ENCODE measurements around the gene IGSF11.

Gene IGSF11

GRCh38 chr3:118951089-118951488, 83.6 kb downstream of the IGSF11 start:
- TF ChIP-seq, protein P1, sequence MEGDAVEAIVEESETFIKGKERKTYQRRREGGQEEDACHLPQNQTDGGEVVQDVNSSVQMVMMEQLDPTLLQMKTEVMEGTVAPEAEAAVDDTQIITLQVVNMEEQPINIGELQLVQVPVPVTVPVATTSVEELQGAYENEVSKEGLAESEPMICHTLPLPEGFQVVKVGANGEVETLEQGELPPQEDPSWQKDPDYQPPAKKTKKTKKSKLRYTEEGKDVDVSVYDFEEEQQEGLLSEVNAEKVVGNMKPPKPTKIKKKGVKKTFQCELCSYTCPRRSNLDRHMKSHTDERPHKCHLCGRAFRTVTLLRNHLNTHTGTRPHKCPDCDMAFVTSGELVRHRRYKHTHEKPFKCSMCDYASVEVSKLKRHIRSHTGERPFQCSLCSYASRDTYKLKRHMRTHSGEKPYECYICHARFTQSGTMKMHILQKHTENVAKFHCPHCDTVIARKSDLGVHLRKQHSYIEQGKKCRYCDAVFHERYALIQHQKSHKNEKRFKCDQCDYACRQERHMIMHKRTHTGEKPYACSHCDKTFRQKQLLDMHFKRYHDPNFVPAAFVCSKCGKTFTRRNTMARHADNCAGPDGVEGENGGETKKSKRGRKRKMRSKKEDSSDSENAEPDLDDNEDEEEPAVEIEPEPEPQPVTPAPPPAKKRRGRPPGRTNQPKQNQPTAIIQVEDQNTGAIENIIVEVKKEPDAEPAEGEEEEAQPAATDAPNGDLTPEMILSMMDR (IDR thresholded peaks at IDR 0.05; ENCODE audit: borderline replicate concordance, insufficient read depth, low read depth, low read length): no peak
- no peak overlapping the region for H3K4me3 ChIP-seq (ENCODE audit: low read depth, low read length)

- no peak overlapping the region for H3K4me3 ChIP-seq (ENCODE audit: low read depth, low read length)
- TF ChIP-seq, protein P1 (IDR thresholded peaks at IDR 0.05; ENCODE audit: borderline replicate concordance, insufficient read depth, low read depth, low read length): no peak
Observed at GRCh38 chr3:118949113-118949760, 85.4 kb downstream of the IGSF11 start.

DNA sequence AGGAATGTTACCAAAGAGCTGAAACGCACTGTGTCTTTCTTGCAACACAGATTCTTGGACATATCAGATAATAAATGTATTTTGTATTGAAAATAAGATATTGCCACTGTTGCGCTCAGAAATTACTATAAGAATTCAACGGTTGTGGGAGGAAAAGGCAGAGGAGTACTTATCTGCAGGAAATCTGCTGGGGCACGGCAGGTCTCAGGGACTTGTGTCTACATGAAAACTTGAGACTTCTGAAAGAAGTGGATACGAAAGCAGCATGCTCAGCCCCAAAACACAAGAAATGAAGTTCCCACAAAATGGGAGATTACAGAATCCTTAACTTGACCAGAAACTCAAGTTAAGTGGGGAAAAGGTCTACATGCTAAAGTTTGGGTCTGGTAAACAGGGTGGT, 86.5 kb downstream of the IGSF11 start:
- H3K4me3 ChIP-seq (ENCODE audit: low read depth, low read length): no peak overlapping the region
- TF ChIP-seq, protein P1 (IDR thresholded peaks at IDR 0.05; ENCODE audit: borderline replicate concordance, insufficient read depth, low read depth, low read length): no peak

DNA sequence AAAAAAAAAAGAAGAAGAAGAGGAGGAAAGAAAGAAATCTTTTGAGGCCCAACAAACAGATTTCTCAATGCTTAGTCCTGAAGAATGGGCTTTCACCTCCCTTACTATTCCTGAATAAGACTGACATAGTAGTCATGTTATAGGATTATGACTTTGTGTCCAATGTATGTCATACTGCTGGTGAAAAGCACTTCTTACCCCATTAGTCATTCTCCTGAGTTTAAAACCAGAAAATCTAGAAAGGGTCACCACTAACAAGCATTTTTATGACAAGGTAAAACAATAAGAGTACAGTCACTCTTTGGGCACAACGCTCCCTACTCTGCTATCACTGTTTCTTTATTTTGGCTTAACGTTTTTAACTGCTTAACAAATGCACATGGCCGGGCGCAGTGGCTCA, 88.2 kb downstream of the IGSF11 start:
- no peak overlapping the region for H3K4me3 ChIP-seq (ENCODE audit: low read depth, low read length)
- TF ChIP-seq, protein P1 (IDR thresholded peaks at IDR 0.05; ENCODE audit: borderline replicate concordance, insufficient read depth, low read depth, low read length): no peak

DNA sequence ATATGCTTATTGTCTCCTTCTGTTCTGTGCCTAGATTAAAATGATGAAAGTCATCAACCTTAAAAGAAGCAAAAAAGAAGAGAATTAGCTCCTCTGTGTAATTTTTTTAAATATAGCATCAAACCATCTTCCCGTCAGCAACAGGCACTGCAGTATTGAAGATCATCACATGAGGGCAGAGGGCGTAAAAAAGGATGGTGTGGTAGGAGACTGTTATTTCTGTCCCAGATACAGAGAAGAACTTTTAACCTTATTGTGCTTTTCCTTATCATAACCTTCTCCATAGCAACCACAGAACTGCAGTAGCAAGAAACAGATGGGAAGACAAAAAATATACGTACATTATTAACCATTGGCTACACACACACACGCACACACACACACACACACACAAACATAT, 88.8 kb downstream of the IGSF11 start:
- H3K4me3 ChIP-seq (ENCODE audit: low read depth, low read length): no peak overlapping the region
- TF ChIP-seq, protein P1 (IDR thresholded peaks at IDR 0.05; ENCODE audit: borderline replicate concordance, insufficient read depth, low read depth, low read length): no peak

DNA sequence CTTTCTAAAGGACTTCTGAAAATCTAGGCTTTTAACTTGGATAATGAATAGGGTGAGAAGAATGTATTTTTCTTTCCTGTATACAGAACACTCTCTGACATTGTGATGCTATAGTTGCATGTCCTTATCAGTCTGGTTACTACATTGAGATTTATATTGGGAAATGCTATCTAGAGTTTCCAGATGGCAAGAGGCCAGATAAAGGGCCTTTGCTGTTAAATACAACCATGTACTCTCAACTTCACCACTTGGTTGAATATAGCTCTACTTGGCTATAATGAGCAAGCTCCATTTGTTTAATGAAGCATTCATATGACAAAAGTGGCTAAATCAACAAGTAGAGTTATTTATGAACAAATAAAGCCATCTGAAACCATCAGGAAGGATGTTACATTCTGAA, 91.0 kb downstream of the IGSF11 start:
- no peak overlapping the region for H3K4me3 ChIP-seq (ENCODE audit: low read depth, low read length)

GRCh38 chr3:118942671-118943070, 92.0 kb downstream of the IGSF11 start:
- H3K4me3 ChIP-seq (ENCODE audit: low read depth, low read length): no peak overlapping the region
- TF ChIP-seq, protein P1 (IDR thresholded peaks at IDR 0.05; ENCODE audit: borderline replicate concordance, insufficient read depth, low read depth, low read length): no peak

More for the DNA sequence above, 91.0 kb downstream of the IGSF11 start:
- TF ChIP-seq, protein P1 (IDR thresholded peaks at IDR 0.05; ENCODE audit: borderline replicate concordance, insufficient read depth, low read depth, low read length): no peak
